H1 (cell line): ENCODE data around the gene DAPK1. TPM values are rescaled to one million over a fixed set of nuclear protein-coding genes. Genes with fewer than 3 reads are reported as not detected.

Experiments used
- CTCF ChIA-PET: fragments of 300-600 bp; sonication (Branson Sonifier 250); formaldehyde crosslinking; loops from one replicate; lab custom pipeline; 2021; ENCODE audit not compliant: partially characterized antibody; lab: Charles Lee
- POLR2A ChIA-PET: fragments of 300-600 bp; sonication (Branson Sonifier 250); formaldehyde crosslinking; loops from one replicate; lab custom pipeline; 2021; ENCODE audit warnings: inconsistent platforms; ENCODE audit not compliant: partially characterized antibody; lab: Charles Lee
- DNase-seq, 2 experiments: peaks; one replicate each; pipeline versions ENCODE4 v3.0.0 to v3.0.0-alpha.2; 2010 to 2022; ENCODE audit warnings: low spot score in 2 of 2, low read depth in 1 of 2, mixed read lengths in 1 of 2
- FAIRE-seq: peaks from 2 replicates; lab custom pipeline; 2011; peaks lifted over from hg19 to GRCh38; lab: Jason Lieb, UNC
- H2AFZ ChIP-seq: 2 replicates; pipeline ENCODE4 v1.8.1; 2012; ENCODE audit warnings: low read length, inconsistent platforms
- H2AK5ac ChIP-seq: 2 replicates; pipeline ENCODE4 v1.6.1; 2013; ENCODE audit warnings: low read depth, low read length
- H2BK120ac ChIP-seq: replicated peaks from 2 replicates; pipeline ENCODE3; 2013; ENCODE audit warnings: low read depth, low read length, inconsistent platforms
- H2BK12ac ChIP-seq: 2 replicates; pipeline ENCODE4 v1.6.1; 2013; ENCODE audit warnings: low read depth, low read length
- H2BK15ac ChIP-seq: 2 replicates; pipeline ENCODE4 v1.6.1; 2013; ENCODE audit warnings: low read length
- H2BK20ac ChIP-seq: 2 replicates; pipeline ENCODE4 v1.6.1; 2013; ENCODE audit warnings: low read length
- H2BK5ac ChIP-seq: 2 replicates; pipeline ENCODE4 v1.6.1; 2013; ENCODE audit warnings: low read depth, low read length
- H3K14ac ChIP-seq: 2 replicates; pipeline ENCODE4 v1.6.1; 2013; ENCODE audit warnings: inconsistent platforms; ENCODE audit not compliant: insufficient read length
- H3K18ac ChIP-seq: 2 replicates; pipeline ENCODE4 v1.6.1; 2013; ENCODE audit warnings: low read length; ENCODE audit errors: extremely low read depth
- H3K23ac ChIP-seq: 2 replicates; pipeline ENCODE4 v1.6.1; 2013; ENCODE audit warnings: inconsistent platforms; ENCODE audit not compliant: insufficient read length
- H3K23me2 ChIP-seq: 2 replicates; pipeline ENCODE4 v1.6.1; 2013; ENCODE audit warnings: low read depth, low read length
- H3K27ac ChIP-seq: 2 replicates; pipeline ENCODE4 v1.6.1; 2011; ENCODE audit warnings: low read depth, low read length, inconsistent platforms
- H3K27me3 ChIP-seq, 4 experiments: replicated peaks in 1 of 4; 1 replicate in 1 of 4; 2 replicates in 3 of 4; pipeline versions ENCODE4 v1.6.1 to v1.8.1; 2011 to 2013; ENCODE audit warnings: low read length in 3 of 4, mild to moderate bottlenecking in 3 of 4, inconsistent platforms in 2 of 4, mixed read lengths in 2 of 4, moderate library complexity in 1 of 4; ENCODE audit not compliant: control insufficient read depth in 3 of 4, insufficient read depth in 3 of 4; ENCODE audit errors: extremely low read depth in 1 of 4
- H3K36me3 ChIP-seq, 4 experiments: 2 replicates each; pipeline versions ENCODE4 v1.6.1 to v1.8.1; 2011 to 2013; ENCODE audit warnings: mild to moderate bottlenecking in 4 of 4, low read length in 3 of 4, moderate library complexity in 2 of 4, control low read depth in 1 of 4, inconsistent platforms in 1 of 4; ENCODE audit not compliant: insufficient read depth in 4 of 4, control insufficient read depth in 2 of 4
- H3K4ac ChIP-seq: replicated peaks from 2 replicates; pipeline ENCODE3; 2013; ENCODE audit warnings: low read length, low read depth, mixed read lengths, inconsistent platforms; ENCODE audit not compliant: insufficient read length
- H3K4me1 ChIP-seq, 4 experiments: replicated peaks in 1 of 4; 1 replicate in 1 of 4; 2 replicates in 3 of 4; pipeline versions ENCODE4 v1.6.1 to v1.8.1; 2011 to 2013; ENCODE audit warnings: low read length in 3 of 4, inconsistent platforms in 2 of 4, mixed read lengths in 1 of 4; ENCODE audit not compliant: insufficient read depth in 4 of 4, control insufficient read depth in 3 of 4
- H3K4me2 ChIP-seq, 2 experiments: 2 replicates each; pipeline versions ENCODE4 v1.6.1 to v1.8.1; 2011 to 2013; ENCODE audit warnings: low read depth in 2 of 2, low read length in 2 of 2, control low read depth in 1 of 2, inconsistent platforms in 1 of 2, mild to moderate bottlenecking in 1 of 2; ENCODE audit not compliant: insufficient read depth in 1 of 2
- H3K4me3 ChIP-seq, 4 experiments: fragments of 200-600, 300-600 bp in 1 of 4; sonication (generic), shearing (Covaris generic), sonication (Bioruptor Twin) in 1 of 4; 2 replicates each; pipeline versions ENCODE4 v1.5.1 to v1.8.1; 2011 to 2016; ENCODE audit warnings: low read length in 4 of 4, low read depth in 3 of 4, control low read depth in 2 of 4, inconsistent platforms in 2 of 4, mild to moderate bottlenecking in 2 of 4, mixed read lengths in 1 of 4, moderate library complexity in 1 of 4; ENCODE audit not compliant: insufficient read depth in 2 of 4; ENCODE audit errors: extremely low read depth in 1 of 4
- H3K56ac ChIP-seq: replicated peaks from 2 replicates; pipeline ENCODE3; 2013; ENCODE audit warnings: low read depth, mild to moderate bottlenecking, mixed read lengths, low read length, inconsistent platforms; ENCODE audit not compliant: insufficient read length
- H3K79me1 ChIP-seq: 2 replicates; pipeline ENCODE4 v1.6.1; 2013; ENCODE audit warnings: low read depth, low read length, control low read depth
- H3K79me2 ChIP-seq, 2 experiments: 2 replicates each; pipeline versions ENCODE4 v1.6.1 to v1.8.1; 2012 to 2013; ENCODE audit warnings: low read length in 2 of 2, mild to moderate bottlenecking in 2 of 2, inconsistent platforms in 1 of 2; ENCODE audit not compliant: insufficient read depth in 2 of 2, control insufficient read depth in 1 of 2
- H3K9ac ChIP-seq, 4 experiments: replicated peaks in 1 of 4; 1 replicate in 1 of 4; 2 replicates in 3 of 4; pipeline versions ENCODE4 v1.6.1 to v1.8.1; 2011 to 2013; ENCODE audit warnings: low read depth in 3 of 4, low read length in 3 of 4, control low read depth in 2 of 4, mild to moderate bottlenecking in 2 of 4, moderate library complexity in 2 of 4, inconsistent platforms in 1 of 4; ENCODE audit errors: extremely low read depth in 1 of 4
- H3K9me3 ChIP-seq, 2 experiments: 2 replicates each; pipeline versions ENCODE4 v1.6.1 to v1.8.1; 2012 to 2013; ENCODE audit warnings: mild to moderate bottlenecking in 2 of 2, moderate library complexity in 2 of 2, control low read depth in 1 of 2, inconsistent platforms in 1 of 2, low read depth in 1 of 2, low read length in 1 of 2, mixed read lengths in 1 of 2; ENCODE audit not compliant: insufficient read depth in 2 of 2
- H4K20me1 ChIP-seq, 2 experiments: replicated peaks in 1 of 2; 2 replicates each; pipeline versions ENCODE3 to v1.8.1; 2011 to 2013; ENCODE audit warnings: inconsistent platforms in 2 of 2, low read length in 2 of 2, mild to moderate bottlenecking in 1 of 2; ENCODE audit not compliant: insufficient read depth in 2 of 2, control insufficient read depth in 1 of 2
- H4K5ac ChIP-seq: 2 replicates; pipeline ENCODE4 v1.6.1; 2013; ENCODE audit warnings: low read length, low read depth, mixed read lengths, inconsistent platforms; ENCODE audit not compliant: insufficient read length
- H4K8ac ChIP-seq: 2 replicates; pipeline ENCODE4 v1.8.0; 2013; ENCODE audit warnings: mild to moderate bottlenecking, moderate library complexity, low read length, inconsistent platforms; ENCODE audit not compliant: insufficient read depth; ENCODE audit errors: extremely low read depth
- H4K91ac ChIP-seq: replicated peaks from 2 replicates; pipeline ENCODE3; 2013; ENCODE audit warnings: low read length, mixed read lengths, inconsistent platforms; ENCODE audit not compliant: insufficient read length
- GTF2F1 ChIP-seq: IDR thresholded peaks from 2 replicates; pipeline ENCODE4 v1.6.1; 2012; ENCODE audit warnings: low read depth, low read length, improper control_type of control experiment, borderline replicate concordance
- HDAC2 ChIP-seq, 2 experiments: fragments of 300-600 bp in 1 of 2; sonication (generic) in 1 of 2; IDR thresholded peaks; 2 replicates each; pipeline ENCODE4 v1.6.1; 2011 to 2012; ENCODE audit warnings: low read depth in 2 of 2, low read length in 2 of 2, mild to moderate bottlenecking in 2 of 2, moderate library complexity in 2 of 2, borderline replicate concordance in 1 of 2, inconsistent platforms in 1 of 2
- JUND ChIP-seq: IDR thresholded peaks from 2 replicates; pipeline ENCODE4 v1.6.1; 2011; ENCODE audit warnings: mild to moderate bottlenecking, improper control_type of control experiment, low read length
- NRF1 ChIP-seq: IDR thresholded peaks from 2 replicates; pipeline ENCODE4 v1.6.1; 2011; ENCODE audit warnings: mild to moderate bottlenecking, low read depth, low read length, improper control_type of control experiment
- PHF8 ChIP-seq: fragments of 200-600 bp; sonication (generic); conservative IDR thresholded peaks from 2 replicates; pipeline ENCODE4 v1.7.1; 2012; ENCODE audit warnings: low read depth, mild to moderate bottlenecking, inconsistent platforms, low read length, moderate library complexity
- RXRA ChIP-seq: IDR thresholded peaks from 2 replicates; pipeline ENCODE4 v1.6.1; 2011; ENCODE audit warnings: low read depth, mild to moderate bottlenecking, low read length, moderate library complexity; ENCODE audit not compliant: insufficient read depth
- SIN3A ChIP-seq, 2 experiments: IDR thresholded peaks in 1 of 2; conservative IDR thresholded peaks in 1 of 2; 2 replicates each; pipeline ENCODE4 v1.6.1; 2011 to 2012; ENCODE audit warnings: low read length in 2 of 2, improper control_type of control experiment in 1 of 2, low read depth in 1 of 2, mild to moderate bottlenecking in 1 of 2
- SIRT6 ChIP-seq: IDR thresholded peaks from one replicate; pipeline ENCODE4 v1.7.1; 2012; ENCODE audit warnings: low read length, inconsistent platforms
- SP2 ChIP-seq: IDR thresholded peaks from 2 replicates; pipeline ENCODE4 v1.6.1; 2012; ENCODE audit warnings: mild to moderate bottlenecking, low read length, inconsistent platforms
- SRF ChIP-seq: IDR thresholded peaks from 2 replicates; pipeline ENCODE4 v1.6.1; 2011; ENCODE audit warnings: mild to moderate bottlenecking, low read depth, low read length, moderate library complexity
- WGBS, 2 experiments: shearing (Covaris generic) in 1 of 2; methylation state at CpG; one replicate each; pipeline versions ENCODE4 v1.1.6 to v1.1.7; 2013 to 2015; ENCODE audit warnings: low lambda C conversion rate in 2 of 2, mixed read lengths in 2 of 2, inconsistent platforms in 1 of 2, low coverage in 1 of 2, missing lambda C conversion rate in 1 of 2; ENCODE audit not compliant: insufficient replicate concordance in 2 of 2, insufficient coverage in 1 of 2, insufficient read length in 1 of 2; ENCODE audit errors: extremely low coverage in 1 of 2, missing lambda C conversion rate in 1 of 2; 5-methylcytosine and 5-hydroxymethylcytosine counted together
- polyA plus RNA-seq, 7 experiments: library from polyadenylated mRNA; depleted of rRNA in 3 of 7; stranded (reverse) in 5 of 7; unstranded in 2 of 7; fragments of >200 nt in 5 of 7; fragments of 200-250 nt in 2 of 7; gene quantifications; 1 replicate in 5 of 7; 2 replicates in 1 of 7; 4 replicates in 1 of 7; pipeline versions ENCODE4 v1.2.1 to v1.2.3, GENCODE V29; 2011 to 2013; ENCODE audit warnings: missing spikeins in 2 of 7, mixed read lengths in 2 of 7
- total RNA-seq: library from RNA; stranded (reverse); fragmentation: NEBNext Ultra II Directional; extraction: Animal tissue kit (Norgen Biotek cat#: 25700); gene quantifications from 2 replicates; pipeline ENCODE4 v1.2.1, GENCODE V29; 2021
- TF ChIP-seq, protein P1 (sequence below): IDR thresholded peaks from 2 replicates; pipeline ENCODE4 v1.6.1; 2012; ENCODE audit warnings: low read length, inconsistent platforms

The DAPK1 gene
- total and polyA plus RNA-seq, 2 of the 8 experiments (the other 6 are each of a cell fraction or from before 2014, with no cell fraction given), result 62.4 to 131 TPM

DNA sequence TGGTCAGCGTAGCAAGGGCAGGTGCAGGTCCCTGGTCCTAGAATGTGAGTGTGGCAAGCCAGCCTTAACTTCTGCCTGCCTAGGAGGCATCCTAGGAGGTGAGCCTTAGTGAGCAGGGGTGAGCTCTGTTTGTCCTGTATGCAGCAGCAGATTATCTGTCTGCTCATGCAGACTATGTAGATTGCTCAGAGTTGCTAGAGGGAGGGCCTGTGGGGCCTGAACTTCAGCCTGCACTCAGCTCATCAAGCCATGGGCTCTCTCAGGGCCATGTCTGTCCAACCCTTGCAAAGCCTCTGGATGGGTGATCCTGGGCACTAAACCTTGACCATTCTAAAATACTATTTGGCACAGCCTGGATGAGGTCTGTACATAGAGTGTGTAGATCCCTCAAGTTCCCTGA, 219.8 kb downstream of the DAPK1 start:
- Histone ChIP-seq H3K18ac (no peak overlapping the region), H4K8ac (no peak overlapping the region), H3K79me2 (no peaks in the 10 kb centered on the region), H2BK20ac (no peak overlapping the region), H3K4me2 (no peak overlapping the region), H4K91ac (no peak overlapping the region), H3K36me3 (no peaks in the 10 kb centered on the region), H3K27ac (no peak overlapping the region), H3K9me3 (no peaks in the 10 kb centered on the region), H3K14ac (no peak overlapping the region), H3K23ac (no peak overlapping the region), H3K79me1 (no peaks in the 10 kb centered on the region; the same call in 1 of the 2 replicates), H3K4ac (no peak overlapping the region), H3K23me2 (peaks cover 6% of the 10 kb centered on the region; the same call in 1 of the 2 replicates), H3K27me3 (no peaks in the 10 kb centered on the region), H4K5ac (no peak overlapping the region), H2BK120ac (no peak overlapping the region), H2AK5ac (no peak overlapping the region), H3K56ac (no peak overlapping the region), H3K4me3 (no peak overlapping the region), H2BK12ac (no peak overlapping the region), H3K4me1 (no peaks in the 10 kb centered on the region; a peak in 2 of 7 replicates), H3K9ac (no peak overlapping the region), H2BK15ac (no peak overlapping the region), H2BK5ac (no peak overlapping the region), H2AFZ (no peak overlapping the region), H4K20me1 (peaks cover 0 to 5% of the 10 kb centered on the region in 2 experiments)
- 80% methylated on average over 1 of the region's 1 CpG; no CpG with 5 or more reads in 1 of the 2 experiments for WGBS, 2 experiments
- no peak for DNase-seq
- POLR2A ChIA-PET, result interaction anchor here (1.0 kb wide), 1 partner anchor 136 kb away, joined by 3 read pairs; no protein-coding TSS in a partner anchor
- CTCF ChIA-PET, result interaction anchor here (1.0 to 2.5 kb wide), 4 partner anchors 82 to 380 kb away, joined by 3 to 12 read pairs (median 3); no protein-coding TSS in a partner anchor
- FAIRE-seq, result no peak
- no peak for TF ChIP-seq GTF2F1
- no peak for TF ChIP-seq JUND
- no peak for TF ChIP-seq SIRT6
- TF ChIP-seq, protein P1, sequence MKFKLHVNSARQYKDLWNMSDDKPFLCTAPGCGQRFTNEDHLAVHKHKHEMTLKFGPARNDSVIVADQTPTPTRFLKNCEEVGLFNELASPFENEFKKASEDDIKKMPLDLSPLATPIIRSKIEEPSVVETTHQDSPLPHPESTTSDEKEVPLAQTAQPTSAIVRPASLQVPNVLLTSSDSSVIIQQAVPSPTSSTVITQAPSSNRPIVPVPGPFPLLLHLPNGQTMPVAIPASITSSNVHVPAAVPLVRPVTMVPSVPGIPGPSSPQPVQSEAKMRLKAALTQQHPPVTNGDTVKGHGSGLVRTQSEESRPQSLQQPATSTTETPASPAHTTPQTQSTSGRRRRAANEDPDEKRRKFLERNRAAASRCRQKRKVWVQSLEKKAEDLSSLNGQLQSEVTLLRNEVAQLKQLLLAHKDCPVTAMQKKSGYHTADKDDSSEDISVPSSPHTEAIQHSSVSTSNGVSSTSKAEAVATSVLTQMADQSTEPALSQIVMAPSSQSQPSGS, result no peak
- TF ChIP-seq HDAC2 (IDR thresholded peaks at IDR 0.05; ENCODE audit: borderline replicate concordance in 1 of 2, low read depth in 2 of 2, low read length in 2 of 2), result no peak
- TF ChIP-seq SRF, result no peak
- no peak for TF ChIP-seq NRF1
- TF ChIP-seq RXRA, result no peak
- no peak for TF ChIP-seq SP2
- no peak for TF ChIP-seq PHF8
- no peak for TF ChIP-seq SIN3A (conservative IDR thresholded peaks at IDR 0.05 in 1 of 2, IDR thresholded peaks at IDR 0.05 in 1 of 2; ENCODE audit: low read depth in 1 of 2, low read length in 2 of 2)
